ENCODE results near the gene NXNL1. TPM values are rescaled to one million over a fixed set of nuclear protein-coding genes. Genes with fewer than 3 reads are reported as not detected.

NXNL1 gene
- total RNA-seq, 1 experiment from 2014 or later: not detected

GRCh38 chr19:17418710-17419109, 42.0 kb downstream of the NXNL1 start (continued):
- no peak for TF ChIP-seq ARID4B (CRISPR knock-in tag; IDR thresholded peaks at IDR 0.05; ENCODE audit: borderline replicate concordance)
- no peak for TF ChIP-seq ZNF232 (CRISPR knock-in tag; IDR thresholded peaks at IDR 0.05)

- Mint-ChIP-seq H3K36me3 (no peaks in the 10 kb centered on the region), H3K4me1 (peaks cover 50% of the 10 kb centered on the region), H3K27ac (peak overlapping the region; percentile 96), H3K9me3 (no peaks in the 10 kb centered on the region), H3K4me3 (peak overlapping the region; percentile 76), H3K27me3 (ENCODE audit: low read depth) (peaks cover 31% of the 10 kb centered on the region)
- POLR2A ChIA-PET: interaction anchor here (0.7 kb wide), 1 partner anchor 12 kb away, joined by 5 read pairs; no protein-coding TSS in a partner anchor
- TF ChIP-seq ETV6 (CRISPR knock-in tag; IDR thresholded peaks at IDR 0.05) (no peak), FOXP4 (CRISPR knock-in tag; IDR thresholded peaks at IDR 0.05) (peak; percentile 42; the same call in 1 of the 2 replicates), RORB (CRISPR knock-in tag; IDR thresholded peaks at IDR 0.05) (no peak)
- ATAC-seq: 0 out of 2 replicates have a peak, but pooled peaks have one; percentile 11
- DNase-seq (ENCODE audit: low spot score): peak; percentile 50
- CTCF ChIA-PET: interaction anchor here (1.0 to 1.4 kb wide), 3 partner anchors 10 to 81 kb away, joined by 4 read pairs; partner anchors contain the start of gene BST2
Observed at GRCh38 chr19:17415121-17415520, 45.6 kb downstream of the NXNL1 start.

GRCh38 chr19:17414097-17414496, 46.6 kb downstream of the NXNL1 start:
- POLR2A ChIA-PET: no interaction called here
- H3K27ac Mint-ChIP-seq: peak overlapping the region; percentile 96; the same call in 1 of the 2 replicates
- no peak for TF ChIP-seq ZNF138 (CRISPR knock-in tag; conservative IDR thresholded peaks at IDR 0.05)
- TF ChIP-seq ZNF263 (CRISPR knock-in tag; IDR thresholded peaks at IDR 0.05; ENCODE audit: low read depth): no peak
- TF ChIP-seq CREM (CRISPR knock-in tag; IDR thresholded peaks at IDR 0.05): no peak
- TF ChIP-seq E2F5 (CRISPR knock-in tag; IDR thresholded peaks at IDR 0.05): no peak
- no peak for TF ChIP-seq GABPB1 (CRISPR knock-in tag; IDR thresholded peaks at IDR 0.05)
- TF ChIP-seq SMAD3 (CRISPR knock-in tag; IDR thresholded peaks at IDR 0.05; ENCODE audit: borderline replicate concordance): no peak
- TF ChIP-seq ZNF671 (CRISPR knock-in tag; IDR thresholded peaks at IDR 0.05): no peak
- TF ChIP-seq PRDM15 (CRISPR knock-in tag; IDR thresholded peaks at IDR 0.05): no peak
- TF ChIP-seq KAT7 (CRISPR knock-in tag; IDR thresholded peaks at IDR 0.05; ENCODE audit: borderline replicate concordance): no peak
- no peak for TF ChIP-seq ZMAT4 (CRISPR knock-in tag; IDR thresholded peaks at IDR 0.05)
- no peak for TF ChIP-seq ZNF512 (CRISPR knock-in tag; IDR thresholded peaks at IDR 0.05; ENCODE audit: borderline replicate concordance)
- no peak for ATAC-seq
- no peak for DNase-seq (ENCODE audit: low spot score)
- no peaks in the 10 kb centered on the region for H3K9me3 Mint-ChIP-seq
- peaks cover 31% of the 10 kb centered on the region for H3K27me3 Mint-ChIP-seq (ENCODE audit: low read depth)
- peaks cover 45% of the 10 kb centered on the region for H3K4me1 Mint-ChIP-seq
- H3K4me3 Mint-ChIP-seq: no peak overlapping the region
- H3K36me3 Mint-ChIP-seq: no peaks in the 10 kb centered on the region
- CTCF ChIA-PET: no interaction called here
